ENCODE data around the gene NRXN3. TPM values are rescaled to one million over a fixed set of nuclear protein-coding genes. Genes with fewer than 3 reads are reported as not detected.

Gene NRXN3
- total RNA-seq, 2 experiments from 2014 or later = not detected

GRCh38 chr14:78605897-78606500 is 435.8 kb downstream of the NRXN3 start:
- no peaks in the 10 kb centered on the region for H3K36me3 ChIP-seq (ENCODE audit: insufficient read depth, low read length)
- no peaks in the 10 kb centered on the region for H3K4me1 ChIP-seq (ENCODE audit: insufficient read depth, low read length, poor library complexity, severe bottlenecking)
- no peaks in the 10 kb centered on the region for H3K9me3 ChIP-seq (ENCODE audit: low read length)
- ChIA-PET CTCF (ENCODE audit: unreplicated experiment) (no interaction called here), POLR2A (interaction anchor here (1.2 kb wide), 1 partner anchor 27 kb away, joined by 3 read pairs; no protein-coding TSS in a partner anchor)
- no peak overlapping the region for H3K27ac ChIP-seq (ENCODE audit: low read depth, low read length, poor library complexity, severe bottlenecking)
- H3K79me2 ChIP-seq (ENCODE audit: insufficient read depth, low read depth, low read length) = no peaks in the 10 kb centered on the region
- no peaks in the 10 kb centered on the region for H4K20me1 ChIP-seq (ENCODE audit: insufficient read depth, low read length)
- H3K4me2 ChIP-seq (ENCODE audit: low read length) = no peak overlapping the region
- BruUV-seq (replicated peaks) = no TSS peak
- intact Hi-C loops (cut with micrococcal nuclease; ENCODE audit: unreplicated experiment) = no loop called here
- no peak for DNase-seq (ENCODE audit: low spot score)
- no peak for TF ChIP-seq EZH2phosphoT487 (IDR thresholded peaks at IDR 0.05; ENCODE audit: borderline replicate concordance, low read depth, low read length)
- TF ChIP-seq CTCF (conservative IDR thresholded peaks at IDR 0.05; ENCODE audit: low read length) = no peak
- no peaks in the 10 kb centered on the region for H3K9me2 ChIP-seq (ENCODE audit: insufficient read depth, low read length)
- no peak overlapping the region for H2AFZ ChIP-seq (ENCODE audit: low read length)
- H3K4me3 ChIP-seq (ENCODE audit: low read depth, low read length, poor library complexity, severe bottlenecking) = no peak overlapping the region

- H2AFZ ChIP-seq (ENCODE audit: low read length) = no peak overlapping the region
- intact Hi-C loops (cut with micrococcal nuclease; ENCODE audit: unreplicated experiment) = no loop called here
Observed at GRCh38 chr14:78608998-78609787, 439.0 kb downstream of the NRXN3 start.

More at GRCh38 chr14:78608998-78609787, 439.0 kb downstream of the NRXN3 start:
- POLR2A ChIA-PET = interaction anchor here (0.5 kb wide), 1 partner anchor 550 kb away, joined by 3 read pairs; no protein-coding TSS in a partner anchor
- BruUV-seq (replicated peaks) = no TSS peak
- CTCF ChIA-PET (ENCODE audit: unreplicated experiment) = no interaction called here
- H3K9me3 ChIP-seq (ENCODE audit: low read length) = no peaks in the 10 kb centered on the region
- H3K4me2 ChIP-seq (ENCODE audit: low read length) = no peak overlapping the region
- H4K20me1 ChIP-seq (ENCODE audit: insufficient read depth, low read length) = no peaks in the 10 kb centered on the region
- DNase-seq (ENCODE audit: low spot score) = no peak
- no peaks in the 10 kb centered on the region for H3K79me2 ChIP-seq (ENCODE audit: insufficient read depth, low read depth, low read length)
- H3K4me1 ChIP-seq (ENCODE audit: insufficient read depth, low read length, poor library complexity, severe bottlenecking) = no peaks in the 10 kb centered on the region
- no peak overlapping the region for H3K27ac ChIP-seq (ENCODE audit: low read depth, low read length, poor library complexity, severe bottlenecking)
- TF ChIP-seq EZH2phosphoT487 (IDR thresholded peaks at IDR 0.05; ENCODE audit: borderline replicate concordance, low read depth, low read length) (no peak), CTCF (conservative IDR thresholded peaks at IDR 0.05; ENCODE audit: low read length) (no peak)
- no peaks in the 10 kb centered on the region for H3K36me3 ChIP-seq (ENCODE audit: insufficient read depth, low read length)
- H3K4me3 ChIP-seq (ENCODE audit: low read depth, low read length, poor library complexity, severe bottlenecking) = no peak overlapping the region
- no peaks in the 10 kb centered on the region for H3K9me2 ChIP-seq (ENCODE audit: insufficient read depth, low read length)
